C4-2B (cell line): ENCODE results near the gene SNAPC4.

ENCODE experiments used
- ZFX ChIP-seq: fragments of 450-650 bp; IDR thresholded peaks from 2 replicates; pipeline ENCODE4 v1.6.1; 2017
- TF ChIP-seq, protein P1 (sequence below): fragments of 450-650 bp; conservative IDR thresholded peaks from 2 replicates; pipeline ENCODE4 v1.5.1; 2017; ENCODE audit warnings: mild to moderate bottlenecking

- TF ChIP-seq, protein P1, sequence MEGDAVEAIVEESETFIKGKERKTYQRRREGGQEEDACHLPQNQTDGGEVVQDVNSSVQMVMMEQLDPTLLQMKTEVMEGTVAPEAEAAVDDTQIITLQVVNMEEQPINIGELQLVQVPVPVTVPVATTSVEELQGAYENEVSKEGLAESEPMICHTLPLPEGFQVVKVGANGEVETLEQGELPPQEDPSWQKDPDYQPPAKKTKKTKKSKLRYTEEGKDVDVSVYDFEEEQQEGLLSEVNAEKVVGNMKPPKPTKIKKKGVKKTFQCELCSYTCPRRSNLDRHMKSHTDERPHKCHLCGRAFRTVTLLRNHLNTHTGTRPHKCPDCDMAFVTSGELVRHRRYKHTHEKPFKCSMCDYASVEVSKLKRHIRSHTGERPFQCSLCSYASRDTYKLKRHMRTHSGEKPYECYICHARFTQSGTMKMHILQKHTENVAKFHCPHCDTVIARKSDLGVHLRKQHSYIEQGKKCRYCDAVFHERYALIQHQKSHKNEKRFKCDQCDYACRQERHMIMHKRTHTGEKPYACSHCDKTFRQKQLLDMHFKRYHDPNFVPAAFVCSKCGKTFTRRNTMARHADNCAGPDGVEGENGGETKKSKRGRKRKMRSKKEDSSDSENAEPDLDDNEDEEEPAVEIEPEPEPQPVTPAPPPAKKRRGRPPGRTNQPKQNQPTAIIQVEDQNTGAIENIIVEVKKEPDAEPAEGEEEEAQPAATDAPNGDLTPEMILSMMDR: peak; percentile 100
- peak; percentile 82 for TF ChIP-seq ZFX
These were observed 36.6 kb downstream of the SNAPC4 start, which contains the start of gene DNLZ for GRCh38 chr9:136363106-136363948.
